Activated gamma-delta T cell treated with Interleukin-2 at 50 U/mL for 16 hours (primary cell): ENCODE data around the gene NFATC3.
"Not testable (repeated sequence)": the region's sequence is repeated elsewhere in the genome, so short reads cannot be mapped to it uniquely, and the experiment has no call there.

Source experiments
- DNase-seq: peaks from one replicate; pipeline ENCODE4 v3.0.0-alpha.2; 2020

NFATC3 gene

DNA sequence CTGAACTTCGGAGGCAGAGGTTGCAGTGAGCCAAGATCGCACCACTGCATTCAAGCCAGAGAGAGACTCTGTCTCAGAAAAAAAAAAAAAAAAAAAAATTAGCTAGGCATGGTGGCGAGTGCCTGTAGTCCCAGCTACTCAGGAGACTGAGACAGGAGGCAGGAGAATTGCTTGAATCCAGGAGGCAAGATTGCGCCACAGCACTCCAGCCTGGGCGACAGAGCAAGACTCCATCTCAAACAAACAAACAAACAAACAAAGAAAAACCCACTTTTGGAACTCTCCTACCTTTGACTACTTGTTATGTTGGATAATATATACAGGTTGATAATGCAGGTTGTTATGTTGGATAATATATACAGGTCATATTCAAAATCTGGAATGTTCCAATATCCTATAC lies 35.3 kb downstream of the NFATC3 start:
- DNase-seq = not testable (repeated sequence)

DNA sequence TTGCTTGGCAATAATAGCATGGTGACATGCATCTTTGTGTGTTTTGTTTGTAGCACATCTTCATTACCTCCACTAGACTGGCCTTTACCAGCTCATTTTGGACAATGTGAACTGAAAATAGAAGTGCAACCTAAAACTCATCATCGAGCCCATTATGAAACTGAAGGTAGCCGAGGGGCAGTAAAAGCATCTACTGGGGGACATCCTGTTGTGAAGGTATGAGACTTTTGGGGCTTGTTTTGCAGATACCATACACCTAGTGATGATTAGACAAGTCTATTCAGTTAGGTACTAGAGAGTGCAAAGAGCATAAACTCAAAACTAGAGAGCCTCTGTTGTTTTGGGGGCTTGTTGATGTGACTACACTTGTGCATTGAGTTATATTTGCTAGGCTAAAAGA lies 41.2 kb downstream of the NFATC3 start:
- no peak for DNase-seq

DNA sequence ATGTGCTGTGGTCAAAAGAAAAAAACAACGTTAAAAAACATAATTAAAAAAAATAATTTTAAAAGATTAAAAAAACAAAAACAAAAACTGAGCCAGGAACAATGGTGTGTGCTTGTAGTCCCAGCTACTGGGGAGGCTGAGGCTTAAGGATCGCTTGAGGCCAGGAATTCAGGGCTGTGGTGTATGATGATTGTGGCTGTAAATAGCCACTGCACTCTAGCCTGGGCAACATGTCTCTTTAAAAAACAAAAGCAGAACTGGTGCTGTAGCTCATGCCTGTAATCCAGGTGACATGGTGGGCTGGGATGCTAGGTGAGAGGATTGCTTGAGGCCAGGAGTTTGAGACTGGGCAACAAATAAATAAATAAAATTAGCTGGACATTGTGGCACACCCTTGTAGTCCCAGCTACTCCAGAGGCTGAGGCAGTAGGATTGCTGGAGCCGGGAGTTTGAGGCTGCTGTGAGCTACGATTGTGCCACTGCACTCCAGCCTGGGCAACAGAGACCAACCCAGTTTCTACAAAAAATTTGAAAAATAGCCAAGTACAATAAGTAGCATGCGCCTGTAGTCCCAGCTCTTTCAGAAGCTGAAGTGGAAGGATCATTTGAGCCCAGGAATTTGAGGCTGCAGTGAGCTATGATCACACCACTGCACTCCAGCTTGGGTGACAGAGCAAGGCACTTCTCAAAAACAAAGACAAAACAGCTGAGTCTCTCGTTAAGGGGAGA lies 43.6 kb downstream of the NFATC3 start:
- no peak for DNase-seq

DNA sequence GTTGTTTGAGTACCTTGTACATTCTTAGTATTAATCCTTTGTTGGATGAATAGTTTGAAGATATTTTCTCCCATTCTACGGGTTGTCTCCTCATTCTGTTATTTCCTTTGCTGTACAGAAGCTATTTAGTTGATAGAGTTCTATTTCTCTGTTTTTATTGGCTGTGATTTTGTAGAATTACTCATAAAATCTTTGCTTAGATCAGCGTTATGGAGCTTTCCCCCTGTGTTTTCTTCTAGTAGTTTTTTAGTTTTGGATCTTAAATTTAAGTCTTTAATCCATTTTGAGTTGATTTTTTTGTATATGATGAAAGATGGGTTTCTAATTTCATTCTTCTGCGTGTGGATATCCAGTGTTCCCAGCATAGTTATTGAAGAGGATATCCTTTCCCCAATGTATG lies 45.4 kb downstream of the NFATC3 start:
- no peak for DNase-seq

DNA sequence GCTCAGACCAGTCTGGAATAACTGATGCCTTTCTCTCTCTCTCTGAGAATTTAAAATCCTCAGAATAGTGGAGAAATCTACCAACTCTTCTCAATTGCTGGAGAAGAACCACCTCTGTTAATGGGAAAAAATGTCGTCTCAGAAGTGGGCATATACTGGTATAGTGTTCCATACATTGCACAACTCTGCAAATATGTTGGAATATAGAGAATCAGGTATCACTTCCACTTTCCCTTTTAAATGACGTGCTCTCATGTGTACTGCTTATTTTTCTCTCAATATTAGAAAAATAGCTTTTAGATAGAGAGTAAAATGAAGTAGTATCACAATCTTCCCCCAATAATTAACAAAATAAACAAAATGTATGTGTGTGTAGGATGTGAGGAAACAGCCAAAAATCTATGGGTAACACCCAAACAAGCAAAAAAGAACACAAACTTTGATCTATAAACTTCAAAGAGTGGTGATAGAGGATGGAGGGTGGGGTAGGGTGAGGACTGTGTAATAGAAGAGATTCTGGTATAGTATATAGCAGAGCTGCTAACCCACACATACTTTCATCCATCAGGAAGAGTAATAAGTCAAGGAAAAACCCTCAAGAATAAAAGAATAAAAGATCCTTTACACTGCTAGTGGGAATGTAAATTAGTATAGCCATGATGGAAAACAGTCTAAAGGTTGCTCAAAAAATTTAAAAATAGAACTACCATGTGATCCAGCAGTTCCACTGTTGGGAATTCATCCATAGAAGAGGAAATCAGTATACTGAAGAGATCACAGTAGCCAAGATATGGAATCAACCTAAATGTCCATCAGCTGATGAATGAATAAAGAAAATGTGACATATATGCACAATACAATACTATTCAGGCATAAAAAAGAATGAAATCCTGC lies 46.9 kb downstream of the NFATC3 start:
- no peak for DNase-seq

DNA sequence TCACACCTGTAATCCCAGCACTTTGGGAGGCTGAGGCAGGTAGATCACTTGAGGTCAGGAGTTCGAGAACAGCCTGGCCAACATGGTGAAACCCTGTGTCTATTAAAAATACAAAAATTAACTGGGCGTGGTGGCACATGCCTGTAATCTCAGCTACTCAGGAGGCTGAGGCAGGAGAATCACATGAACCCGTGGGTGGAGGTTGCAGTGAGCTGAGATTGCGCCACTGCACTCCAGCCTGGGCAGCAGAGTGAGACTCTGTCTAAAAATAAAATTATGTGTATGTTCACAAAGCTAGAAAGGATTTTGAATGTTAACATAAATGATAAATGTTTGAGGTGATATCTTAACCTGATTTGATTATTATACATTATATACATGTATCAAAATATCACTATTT lies 47.8 kb downstream of the NFATC3 start:
- not testable (repeated sequence) for DNase-seq

DNA sequence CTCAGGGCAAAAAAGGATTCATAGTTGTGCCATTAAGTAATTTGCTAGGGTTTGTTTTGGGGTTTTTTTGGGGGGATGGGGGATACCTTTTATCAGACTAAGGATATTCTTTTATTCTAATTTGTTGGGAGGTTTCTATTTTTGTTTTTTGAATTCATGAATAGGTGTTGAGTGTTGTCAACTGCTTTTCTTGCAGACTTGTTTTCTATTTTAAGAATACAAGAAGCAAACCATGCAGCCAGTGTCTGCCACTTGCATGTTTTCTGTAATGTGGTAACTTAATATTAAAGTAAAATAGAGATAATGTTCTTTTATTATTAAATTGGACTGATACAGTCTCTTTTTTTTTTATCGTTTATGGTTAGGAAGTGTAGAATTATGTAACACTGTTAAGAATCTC lies 49.5 kb downstream of the NFATC3 start:
- no peak for DNase-seq

DNA sequence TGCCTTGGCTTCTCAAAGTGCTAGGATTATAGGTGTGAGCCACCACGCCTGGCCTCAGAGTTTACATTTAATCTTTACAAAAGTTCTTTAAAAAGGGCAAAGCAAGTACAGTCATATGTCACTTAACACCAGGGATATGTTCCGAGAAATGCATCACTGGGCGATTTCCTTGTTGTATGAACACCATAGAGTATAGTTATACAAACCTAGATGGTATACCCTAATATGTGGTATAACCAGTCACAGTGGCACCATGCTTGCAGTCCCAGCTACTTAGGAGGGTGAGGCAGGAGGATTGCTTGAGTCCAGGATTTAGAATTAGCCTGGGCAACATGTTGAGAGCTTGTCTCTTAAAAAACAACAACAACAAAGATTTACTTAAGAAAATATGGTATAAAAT lies 51.3 kb downstream of the NFATC3 start:
- DNase-seq = no peak

DNA sequence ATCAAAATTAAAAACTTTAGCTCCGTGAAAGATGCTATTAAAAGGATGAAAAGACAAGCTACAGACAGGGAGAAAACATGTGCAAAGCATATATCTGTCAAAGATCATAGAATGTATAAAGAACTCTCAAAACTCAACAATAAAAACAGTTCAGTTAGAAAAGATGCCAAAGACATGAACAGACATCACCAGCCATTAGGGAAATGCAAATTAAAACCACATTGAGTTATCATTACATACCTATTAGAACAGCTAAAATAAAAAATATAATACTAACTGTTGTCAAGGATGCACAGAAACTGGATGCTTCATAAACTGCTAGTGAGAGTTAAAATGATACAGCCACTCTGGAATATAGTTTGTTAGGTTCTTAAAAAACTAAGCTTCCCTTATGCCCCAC lies 58.8 kb downstream of the NFATC3 start:
- DNase-seq = no peak

DNA sequence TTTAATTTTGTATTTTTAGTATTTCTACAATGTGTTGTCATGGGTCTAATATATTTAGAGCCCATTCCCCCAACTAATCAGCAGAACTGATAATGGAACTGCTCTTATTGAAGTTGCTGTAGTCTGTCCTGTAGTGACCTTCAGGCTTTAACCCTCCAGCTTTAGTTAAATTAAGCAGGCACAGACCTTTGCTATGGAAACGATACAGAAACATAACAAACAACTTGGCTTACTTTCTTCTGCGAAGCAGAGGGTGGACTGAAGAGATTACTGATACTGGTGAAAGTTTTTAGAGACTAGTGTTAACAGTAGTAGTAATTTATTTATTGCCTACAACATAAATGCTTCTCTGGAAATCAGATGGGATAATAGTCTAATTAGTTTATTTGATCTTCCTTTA lies 61.4 kb downstream of the NFATC3 start:
- no peak for DNase-seq

DNA sequence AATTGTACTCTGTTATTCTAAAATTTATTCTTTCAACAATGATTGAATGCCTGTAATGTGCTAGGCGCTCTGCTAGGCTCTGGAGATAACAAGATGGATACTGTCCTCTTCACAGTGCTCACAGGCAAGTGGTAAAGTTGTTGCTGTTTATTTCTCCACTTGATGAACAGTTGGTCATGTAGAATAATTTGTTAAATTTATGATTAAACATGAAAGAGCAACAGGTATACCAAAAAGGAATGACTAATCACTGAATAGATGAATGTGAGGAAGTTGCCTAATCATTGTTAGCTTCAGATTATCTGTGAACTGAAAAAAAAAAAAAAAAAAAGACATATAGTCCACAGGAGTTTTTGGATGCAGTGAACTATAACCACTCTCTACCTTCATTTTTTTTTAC lies 62.3 kb downstream of the NFATC3 start:
- DNase-seq = no peak

DNA sequence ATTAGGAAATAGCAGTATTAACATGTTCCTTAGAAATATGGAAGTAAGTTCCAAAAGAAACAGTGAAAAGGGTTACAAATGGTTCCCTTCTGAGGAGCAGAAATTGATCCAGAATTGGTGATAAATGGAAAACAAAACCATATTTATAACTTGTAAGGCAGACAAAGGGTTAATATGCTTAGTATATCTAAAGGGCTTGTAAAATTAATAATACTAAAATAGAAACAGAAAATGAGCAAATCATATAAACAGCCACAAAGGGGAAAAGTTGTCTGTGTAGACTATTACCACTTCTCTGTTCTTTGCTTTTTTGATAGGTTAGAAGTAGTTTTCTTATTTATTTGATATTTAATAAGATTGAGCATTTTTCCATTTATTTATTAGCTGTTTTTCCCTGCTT lies 64.4 kb downstream of the NFATC3 start:
- no peak for DNase-seq

DNA sequence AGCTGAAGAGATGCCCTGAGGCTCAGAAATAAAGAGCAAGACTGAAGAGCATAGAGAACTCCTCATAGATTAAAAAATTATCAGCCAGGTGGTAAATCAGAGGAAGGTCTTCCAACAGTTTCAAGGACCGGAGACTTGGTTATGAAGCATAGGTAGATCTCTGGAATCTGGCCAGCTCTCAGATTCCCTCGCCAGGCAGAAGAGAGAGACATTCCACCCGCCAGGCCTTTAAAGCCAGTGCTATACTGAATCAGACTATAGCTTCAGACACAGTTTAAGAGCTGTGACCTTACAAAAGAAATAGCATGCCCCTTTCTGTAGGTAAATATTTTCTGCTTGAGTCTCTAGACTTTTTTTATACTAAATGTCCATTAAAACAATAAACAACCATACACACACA lies 70.3 kb downstream of the NFATC3 start:
- no peak for DNase-seq

DNA sequence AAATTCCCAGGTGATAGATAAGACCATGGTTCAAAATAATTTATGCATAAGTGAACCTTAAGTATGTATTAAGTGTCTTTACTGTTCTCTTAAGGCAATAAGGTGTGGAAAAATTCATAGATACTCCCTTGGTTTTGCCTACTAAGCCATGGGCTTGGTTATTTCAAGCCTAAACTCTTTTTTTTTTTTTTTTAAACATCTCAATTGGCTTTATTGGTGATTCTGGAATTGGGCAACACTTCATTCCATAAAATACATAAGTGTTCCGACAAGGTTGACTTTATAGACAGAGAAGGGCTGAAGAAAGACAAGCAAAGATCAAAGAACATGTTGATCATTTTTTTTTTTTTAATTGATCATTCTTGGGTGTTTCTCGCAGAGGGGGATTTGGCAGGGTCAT lies 77.2 kb downstream of the NFATC3 start:
- no peak for DNase-seq

DNA sequence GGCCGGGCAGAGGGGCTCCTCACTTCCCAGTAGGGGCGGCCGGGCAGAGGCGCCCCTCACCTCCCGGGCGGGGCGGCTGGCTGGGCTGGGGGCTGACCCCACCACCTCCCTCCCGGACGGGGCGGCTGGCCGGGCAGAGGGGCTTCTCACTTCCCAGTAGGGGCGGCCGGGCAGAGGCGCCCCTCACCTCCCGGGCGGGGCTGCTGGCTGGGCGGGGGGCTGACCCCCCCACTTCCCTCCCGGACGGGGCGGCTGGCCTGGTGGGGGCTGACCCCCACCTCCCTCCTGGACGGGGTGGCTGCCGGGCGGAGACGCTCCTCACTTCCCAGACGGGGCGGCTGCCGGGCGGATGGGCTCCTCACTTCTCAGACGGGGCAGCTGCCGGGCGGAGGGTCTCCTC lies 78.1 kb downstream of the NFATC3 start:
- not testable (repeated sequence) for DNase-seq

DNA sequence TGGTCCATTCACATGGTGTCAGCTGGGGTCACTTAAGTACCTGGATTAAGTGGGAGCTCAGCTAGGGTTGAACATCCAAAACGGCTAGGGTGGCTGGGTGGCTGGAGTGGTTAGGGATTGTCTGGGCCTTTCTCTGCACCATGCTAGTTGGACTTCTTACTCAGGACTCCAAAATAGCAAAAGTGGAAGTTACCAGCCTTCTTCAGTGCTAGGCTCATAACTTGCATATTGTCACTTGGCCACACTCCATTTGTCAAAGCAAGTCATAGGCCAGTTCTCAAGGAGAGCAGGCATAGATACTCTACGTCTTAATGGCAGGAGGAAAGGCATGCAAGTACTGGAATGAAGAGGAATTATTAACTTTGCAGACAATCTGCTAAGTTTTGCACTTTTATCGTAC lies 81.1 kb downstream of the NFATC3 start:
- no peak for DNase-seq

DNA sequence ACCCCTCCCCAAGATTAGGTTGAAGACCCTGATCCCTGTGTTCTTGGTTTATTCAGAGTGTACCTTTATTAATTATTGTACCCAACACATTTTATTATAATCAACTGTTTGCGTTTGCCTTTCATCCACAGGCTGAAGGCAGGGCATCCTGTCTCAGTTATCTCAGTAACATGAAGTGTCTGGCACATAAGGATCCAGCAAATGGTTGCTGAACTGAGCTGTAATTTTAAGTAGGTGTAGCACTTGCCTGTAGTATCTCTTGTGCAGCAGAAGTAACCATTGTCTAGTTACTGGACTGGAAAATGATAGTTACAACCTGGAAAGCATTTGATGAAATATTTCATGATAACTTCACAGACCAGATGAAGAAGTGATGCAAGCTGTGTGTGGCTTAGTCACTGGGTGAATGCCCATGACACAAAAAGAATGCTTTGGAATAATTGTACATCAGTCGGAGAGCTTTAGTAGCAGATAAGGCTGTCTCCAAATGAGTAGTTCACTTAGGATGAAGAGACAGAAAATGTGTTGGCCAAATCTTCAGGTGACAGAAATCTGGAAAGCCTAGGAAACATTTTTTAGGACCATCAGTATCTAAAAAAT lies 94.1 kb downstream of the NFATC3 start:
- no peak for DNase-seq

DNA sequence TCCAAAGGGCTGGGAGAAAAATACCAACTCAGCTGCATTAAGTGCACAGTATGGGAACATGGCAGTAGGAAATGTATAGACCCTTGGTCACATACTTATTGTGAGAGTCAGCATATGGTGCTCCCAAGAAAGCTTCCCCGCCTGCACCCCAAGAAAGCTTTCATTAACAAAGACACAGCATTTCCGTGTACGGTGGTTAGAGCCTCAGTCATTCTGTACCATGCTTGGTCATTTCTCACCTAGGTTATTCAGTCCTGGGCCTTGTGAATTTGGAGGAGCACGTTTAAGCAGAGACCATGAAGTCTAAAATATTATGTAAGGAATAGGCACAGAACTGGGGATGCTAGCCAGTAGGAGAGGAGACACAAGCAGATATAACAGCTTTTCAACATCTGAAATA lies 94.7 kb downstream of the NFATC3 start:
- no peak for DNase-seq

DNA sequence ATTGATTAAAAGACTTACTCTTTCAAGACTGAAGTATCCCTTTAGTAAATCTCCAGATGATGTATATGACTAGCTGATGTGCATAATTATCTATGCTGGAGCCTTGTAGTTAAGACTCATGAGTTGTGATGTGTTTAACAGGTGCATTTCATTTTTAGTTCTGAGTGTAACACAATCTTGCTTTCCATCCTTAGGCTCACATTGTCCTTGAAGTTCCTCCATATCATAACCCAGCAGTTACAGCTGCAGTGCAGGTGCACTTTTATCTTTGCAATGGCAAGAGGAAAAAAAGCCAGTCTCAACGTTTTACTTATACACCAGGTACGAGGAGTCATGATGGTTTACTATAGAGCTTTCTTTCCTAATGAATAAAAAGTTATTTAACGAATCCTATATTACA lies 97.9 kb downstream of the NFATC3 start:
- DNase-seq = no peak

DNA sequence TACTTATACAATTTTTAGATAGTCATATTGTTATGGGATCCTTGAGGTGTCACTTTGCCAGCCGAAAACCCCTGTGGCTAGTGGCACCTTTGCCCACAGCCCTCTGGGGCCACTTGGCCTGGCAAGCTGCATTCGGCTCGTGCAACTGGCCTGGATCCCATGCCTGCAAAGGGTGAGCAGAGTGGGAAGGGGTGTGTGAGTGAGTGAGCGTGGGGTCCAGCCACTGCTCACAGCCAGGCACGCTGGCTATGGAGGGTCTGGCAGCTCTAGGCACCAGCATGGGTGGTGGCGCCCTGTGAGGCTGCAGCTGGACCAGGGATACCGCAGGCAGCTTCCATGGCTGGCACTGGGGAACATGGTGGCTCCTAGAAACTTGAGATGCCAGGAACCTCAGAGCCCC lies 101.7 kb downstream of the NFATC3 start:
- no peak for DNase-seq

DNA sequence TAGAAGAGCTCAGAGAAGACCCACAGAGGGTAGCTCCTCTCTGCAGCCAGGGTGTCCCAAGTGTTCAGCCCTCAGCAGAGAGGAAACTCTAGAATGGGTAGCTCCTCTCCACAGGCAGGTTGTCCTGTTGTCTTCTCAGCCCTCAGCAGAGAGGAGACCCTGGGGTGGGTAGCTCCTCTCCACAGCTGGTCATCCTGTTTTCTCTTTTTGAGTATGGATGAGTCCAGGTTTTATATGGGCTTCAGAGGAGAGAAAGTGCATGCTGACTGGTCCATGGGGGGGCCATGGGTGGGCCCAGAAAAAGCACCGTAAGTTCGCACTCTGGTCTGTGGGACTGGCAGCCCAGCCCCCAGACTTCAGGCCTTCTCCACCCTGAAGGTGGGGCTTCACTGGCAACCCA lies 102.3 kb downstream of the NFATC3 start:
- DNase-seq = no peak

DNA sequence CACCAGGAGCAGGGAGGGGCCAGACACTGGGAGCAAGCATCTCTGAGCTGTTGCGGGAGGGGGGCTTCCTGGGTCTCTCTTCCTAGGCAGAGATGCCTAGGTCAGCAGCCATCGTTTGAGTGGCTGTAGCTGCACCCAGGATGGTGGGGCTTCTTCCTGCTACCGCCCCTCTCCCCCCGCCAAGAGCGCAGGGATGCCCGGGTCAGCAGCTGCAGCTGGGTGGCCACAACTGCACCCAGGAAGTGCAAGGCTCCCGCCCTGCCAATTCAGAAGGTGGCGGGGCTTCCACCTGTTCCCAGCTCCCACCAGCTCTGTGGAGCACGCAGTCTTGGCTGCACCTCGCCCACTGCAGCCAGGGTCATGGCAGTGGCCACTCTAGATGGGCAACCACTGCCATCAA lies 103.0 kb downstream of the NFATC3 start:
- no peak for DNase-seq

DNA sequence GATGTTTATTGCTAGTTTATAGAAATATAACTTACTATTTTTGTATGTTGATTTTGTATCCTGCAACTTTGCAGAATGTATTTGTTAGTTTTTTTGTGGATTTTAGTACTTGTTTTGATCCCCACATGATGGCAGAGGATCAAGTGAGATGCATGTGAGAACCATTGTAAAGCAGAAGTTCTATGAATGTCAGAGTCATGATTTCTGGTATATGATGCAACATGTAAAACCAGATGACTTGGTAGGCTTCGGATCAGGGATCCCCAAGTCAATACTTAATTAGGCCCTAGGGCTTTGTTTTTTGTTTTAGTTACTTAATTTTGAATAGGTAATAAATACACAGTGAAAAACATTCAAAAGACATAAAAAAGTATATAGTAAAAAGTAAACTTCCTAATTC lies 104.9 kb downstream of the NFATC3 start:
- DNase-seq = no peak
